OCI-M2 (cell line): ENCODE results near the gene RAMP1.
"Not testable (repeated sequence)": the region's sequence is repeated elsewhere in the genome, so short reads cannot be mapped to it uniquely, and the experiment has no call there.

Experiments
- DNase-seq: peaks from one replicate; lab custom pipeline; 2025; ENCODE audit not compliant: unreplicated experiment; lab: John Stamatoyannopoulos, UW

RAMP1 gene

GRCh38 chr2:237863102-237863511 lies 3.7 kb downstream of the RAMP1 start:
- DNase-seq, result no peak

GRCh38 chr2:237863689-237864443 lies 4.4 kb downstream of the RAMP1 start:
- DNase-seq, result no peak

GRCh38 chr2:237864444-237864931 lies 5.1 kb downstream of the RAMP1 start:
- DNase-seq, result no peak

- no peak for DNase-seq
These were observed 5.7 kb downstream of the RAMP1 start for GRCh38 chr2:237864940-237865622.

- DNase-seq, result no peak
These were observed 6.2 kb downstream of the RAMP1 start for GRCh38 chr2:237865623-237866041.

- DNase-seq, result no peak
These were observed 6.7 kb downstream of the RAMP1 start for GRCh38 chr2:237866101-237866621.

- no peak for DNase-seq
These were observed 8.0 kb downstream of the RAMP1 start for GRCh38 chr2:237867465-237867864.

- DNase-seq, result not testable (repeated sequence)
These were observed 8.7 kb downstream of the RAMP1 start for GRCh38 chr2:237868074-237868473.

GRCh38 chr2:237868631-237869342 lies 9.4 kb downstream of the RAMP1 start:
- DNase-seq, result no peak

- no peak for DNase-seq
These were observed 10.1 kb downstream of the RAMP1 start for GRCh38 chr2:237869343-237870102.

GRCh38 chr2:237870126-237870525 lies 10.7 kb downstream of the RAMP1 start:
- DNase-seq, result no peak

- DNase-seq, result no peak
These were observed 11.6 kb downstream of the RAMP1 start for GRCh38 chr2:237870754-237871651.

- no peak for DNase-seq
These were observed 12.9 kb downstream of the RAMP1 start for GRCh38 chr2:237872178-237872887.

GRCh38 chr2:237873421-237873831 lies 14.0 kb downstream of the RAMP1 start:
- DNase-seq, result no peak

GRCh38 chr2:237873897-237874551 lies 14.6 kb downstream of the RAMP1 start:
- DNase-seq, result no peak

- DNase-seq, result no peak
These were observed 15.2 kb downstream of the RAMP1 start for GRCh38 chr2:237874585-237875161.

GRCh38 chr2:237875256-237876060 lies 16.0 kb downstream of the RAMP1 start:
- DNase-seq, result no peak
